ENCODE measurements around the gene MEF2C. TPM values are rescaled to one million over a fixed set of nuclear protein-coding genes. Genes with fewer than 3 reads are reported as not detected.

Gene MEF2C
- polyA plus RNA-seq, 3 donors: 32.0 to 89.3 (median 88.3) TPM

GRCh38 chr5:88820581-88820980 lies 62.4 kb downstream of the MEF2C start:
- H3K9me3 ChIP-seq (replicated peaks in 1 of 2; ENCODE audit: control insufficient read depth in 1 of 2, insufficient read depth in 1 of 2, low read length in 2 of 2): no peaks in the 10 kb centered on the region
- H3K36me3 ChIP-seq (replicated peaks in 1 of 2; ENCODE audit: control insufficient read depth in 1 of 2, insufficient read depth in 2 of 2, low read length in 2 of 2): peaks cover 29 to 48% of the 10 kb centered on the region in 2 donors
- no peak for DNase-seq
- Mint-ChIP-seq H3K9me3 (no peaks in the 10 kb centered on the region), H3K4me3 (no peak overlapping the region), H3K4me1 (peaks cover 27% of the 10 kb centered on the region), H3K27ac (no peak overlapping the region), H3K27me3 (ENCODE audit: low read depth in 3 of 3) (no peaks in the 10 kb centered on the region), H3K36me3 (peaks cover 35 to 48% of the 10 kb centered on the region in 2 donors)
- H3K27me3 ChIP-seq (ENCODE audit: control insufficient read depth in 2 of 2, insufficient read depth in 2 of 2, low read length in 2 of 2): no peaks in the 10 kb centered on the region
- H3K27ac ChIP-seq (ENCODE audit: low read depth in 1 of 2, low read length in 2 of 2): no peak overlapping the region
- WGBS (ENCODE audit: insufficient coverage): no CpG with 5 or more reads among the region's 2 CpGs
- peaks cover 19 to 29% of the 10 kb centered on the region in 2 donors for H3K4me1 ChIP-seq (ENCODE audit: control insufficient read depth in 1 of 2, insufficient read depth in 2 of 2, low read length in 2 of 2)
- TF ChIP-seq CTCF (IDR thresholded peaks at IDR 0.05): no peak
- H2AFZ ChIP-seq (ENCODE audit: insufficient read depth, low read depth, low read length, poor library complexity, severe bottlenecking): no peak overlapping the region
- H3K4me3 ChIP-seq (replicated peaks in 1 of 3; ENCODE audit: low read depth in 2 of 3, low read length in 3 of 3): no peak overlapping the region
- intact Hi-C loops (cut with micrococcal nuclease): loop anchor here in 1 of 2 donors (10.0 kb wide), 2 partner anchors 56 to 86 kb away; no protein-coding TSS in a partner anchor
- no peak overlapping the region for H3K9ac ChIP-seq (ENCODE audit: insufficient read depth, low read length, poor library complexity, severe bottlenecking)
- peaks cover 76% of the 10 kb centered on the region for H3K79me2 ChIP-seq (ENCODE audit: insufficient read depth, low read length)
- peaks cover 16% of the 10 kb centered on the region for H4K20me1 ChIP-seq (ENCODE audit: insufficient read depth, low read length)
- no peak overlapping the region for H3K4me2 ChIP-seq (replicated peaks; ENCODE audit: extremely low read depth, low read length, poor library complexity, severe bottlenecking)

- Histone ChIP-seq H3K79me2 (ENCODE audit: insufficient read depth, low read length) (peaks cover 72% of the 10 kb centered on the region), H3K27me3 (ENCODE audit: control insufficient read depth in 2 of 2, insufficient read depth in 2 of 2, low read length in 2 of 2) (no peaks in the 10 kb centered on the region), H3K9me3 (replicated peaks in 1 of 2; ENCODE audit: control insufficient read depth in 1 of 2, insufficient read depth in 1 of 2, low read length in 2 of 2) (no peaks in the 10 kb centered on the region), H3K4me2 (replicated peaks; ENCODE audit: extremely low read depth, low read length, poor library complexity, severe bottlenecking) (no peak overlapping the region), H2AFZ (ENCODE audit: insufficient read depth, low read depth, low read length, poor library complexity, severe bottlenecking) (no peak overlapping the region), H3K4me3 (replicated peaks in 1 of 3; ENCODE audit: low read depth in 2 of 3, low read length in 3 of 3) (no peak overlapping the region), H3K9ac (ENCODE audit: insufficient read depth, low read length, poor library complexity, severe bottlenecking) (no peak overlapping the region), H3K27ac (ENCODE audit: low read depth in 1 of 2, low read length in 2 of 2) (no peak overlapping the region), H3K4me1 (ENCODE audit: control insufficient read depth in 1 of 2, insufficient read depth in 2 of 2, low read length in 2 of 2) (peaks cover 13 to 25% of the 10 kb centered on the region in 2 donors), H4K20me1 (ENCODE audit: insufficient read depth, low read length) (peaks cover 19% of the 10 kb centered on the region), H3K36me3 (replicated peaks in 1 of 2; ENCODE audit: control insufficient read depth in 1 of 2, insufficient read depth in 2 of 2, low read length in 2 of 2) (peaks cover 29 to 49% of the 10 kb centered on the region in 2 donors)
- 95% methylated on average over 4 of the region's 5 CpGs for WGBS (ENCODE audit: insufficient coverage)
- intact Hi-C loops (cut with micrococcal nuclease): no loop called here
- Mint-ChIP-seq H3K9me3 (no peaks in the 10 kb centered on the region), H3K4me1 (peaks cover 21% of the 10 kb centered on the region), H3K27me3 (ENCODE audit: low read depth in 3 of 3) (no peaks in the 10 kb centered on the region), H3K27ac (peak overlapping the region in 2 of 7 donors; percentile 8 to 21), H3K4me3 (no peak overlapping the region), H3K36me3 (peaks cover 40 to 54% of the 10 kb centered on the region in 2 donors)
- TF ChIP-seq CTCF (IDR thresholded peaks at IDR 0.05): no peak
- DNase-seq: no peak
These were observed 63.5 kb downstream of the MEF2C start for GRCh38 chr5:88819301-88819999.

Measured in CD14-positive monocyte (primary cell).